Prostate gland (tissue), 2 donors: ENCODE results near the gene ABHD11. TPM values are rescaled to one million over a fixed set of nuclear protein-coding genes. Genes with fewer than 3 reads are reported as not detected.

Experiments
- DNase-seq: peaks from one replicate; pipeline ENCODE4 v3.0.0-alpha.2; 2019; ENCODE audit warnings: low spot score
- H3K27ac ChIP-seq, 2 donors: fragments of 200-600 bp; sonication (generic); 2 replicates each; pipeline ENCODE4 v1.5.1; 2017 to 2019
- H3K27me3 ChIP-seq: fragments of 200-600 bp; sonication (generic); replicated peaks from 2 replicates; pipeline ENCODE4 v1.5.1; 2019; ENCODE audit not compliant: insufficient read depth
- H3K36me3 ChIP-seq, 2 donors: fragments of 200-600 bp; sonication (generic); 1 replicate in 1 of 2; 2 replicates in 1 of 2; pipeline versions ENCODE4 v1.5.1 to v1.8.1; 2017 to 2019
- H3K4me1 ChIP-seq: fragments of 200-600 bp; sonication (generic); replicated peaks from 2 replicates; pipeline ENCODE4 v1.5.1; 2019
- H3K4me3 ChIP-seq, 2 donors: fragments of 200-600 bp; sonication (generic); 2 replicates each; pipeline ENCODE4 v1.5.1; 2017 to 2019
- H3K9me3 ChIP-seq: fragments of 200-600 bp; sonication (generic); 2 replicates; pipeline ENCODE4 v1.5.1; 2017
- CTCF ChIP-seq, 4 experiments: fragments of 200-600 bp in 2 of 4; fragments of 450-650 bp in 2 of 4; sonication (generic) in 2 of 4; IDR thresholded peaks; 1 replicate in 3 of 4; 2 replicates in 1 of 4; pipeline ENCODE4 v1.5.1; 2016 to 2019; ENCODE audit warnings: antibody characterized with exemption in 4 of 4, mild to moderate bottlenecking in 2 of 4, moderate library complexity in 2 of 4
- POLR2A ChIP-seq: fragments of 450-650 bp; IDR thresholded peaks from one replicate; pipeline ENCODE4 v1.6.1; 2016; ENCODE audit warnings: antibody characterized with exemption, mild to moderate bottlenecking
- POLR2AphosphoS5 ChIP-seq: sonication (generic); formaldehyde crosslinking; IDR thresholded peaks from one replicate; pipeline ENCODE4 v1.6.1; 2017; ENCODE audit warnings: antibody characterized with exemption
- whole genome bisulfite sequencing: methylation state at CpG from one replicate; pipeline ENCODE4 v1.1.5; 2018; 5-methylcytosine and 5-hydroxymethylcytosine counted together
- intact Hi-C: fragments of 100-400 bp; cut with DNase I; formaldehyde crosslinking; loops from one replicate; pipeline ENCODE4 v1.14.2; 2022
- total RNA-seq, 2 donors: library from RNA; depleted of rRNA; stranded (reverse); fragments of >200 nt; gene quantifications; one replicate each; pipeline ENCODE4 v1.1.0, GENCODE V29; 2016

The ABHD11 gene
- total RNA-seq, 2 donors from 2014 or later, result 55.2 to 87.8 TPM

DNA sequence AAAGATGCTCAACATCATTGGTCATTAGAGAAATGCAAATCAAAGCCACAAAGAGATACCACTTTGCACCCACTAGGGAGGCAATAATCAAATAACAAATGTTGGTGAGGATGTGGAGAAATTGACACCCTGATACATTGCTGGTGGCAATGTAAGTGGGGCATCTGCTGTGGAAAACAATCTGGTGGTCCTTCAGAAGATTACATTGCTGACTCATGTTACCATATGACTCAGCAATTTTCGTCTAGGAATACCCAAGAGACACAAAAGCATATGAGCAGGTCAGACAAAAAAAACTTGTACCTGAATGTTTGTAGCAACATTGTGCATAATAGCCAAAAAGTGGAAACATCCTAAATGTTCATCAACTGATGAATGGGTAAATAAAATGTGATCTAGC lies 36.3 kb upstream of the ABHD11 start:
- intact Hi-C loops, result no loop called here
- H3K36me3 ChIP-seq, result no peaks in the 10 kb centered on the region
- WGBS, result 44% methylated on average over 1 of the region's 1 CpG
- H3K27ac ChIP-seq, result no peak overlapping the region
- no peaks in the 10 kb centered on the region for H3K9me3 ChIP-seq
- no peak for DNase-seq
- no peaks in the 10 kb centered on the region for H3K4me1 ChIP-seq
- TF ChIP-seq CTCF (IDR thresholded peaks at IDR 0.05), result no peak
- no peak for TF ChIP-seq POLR2A
- no peak for TF ChIP-seq POLR2AphosphoS5
- no peak overlapping the region for H3K4me3 ChIP-seq
- H3K27me3 ChIP-seq, result no peaks in the 10 kb centered on the region

DNA sequence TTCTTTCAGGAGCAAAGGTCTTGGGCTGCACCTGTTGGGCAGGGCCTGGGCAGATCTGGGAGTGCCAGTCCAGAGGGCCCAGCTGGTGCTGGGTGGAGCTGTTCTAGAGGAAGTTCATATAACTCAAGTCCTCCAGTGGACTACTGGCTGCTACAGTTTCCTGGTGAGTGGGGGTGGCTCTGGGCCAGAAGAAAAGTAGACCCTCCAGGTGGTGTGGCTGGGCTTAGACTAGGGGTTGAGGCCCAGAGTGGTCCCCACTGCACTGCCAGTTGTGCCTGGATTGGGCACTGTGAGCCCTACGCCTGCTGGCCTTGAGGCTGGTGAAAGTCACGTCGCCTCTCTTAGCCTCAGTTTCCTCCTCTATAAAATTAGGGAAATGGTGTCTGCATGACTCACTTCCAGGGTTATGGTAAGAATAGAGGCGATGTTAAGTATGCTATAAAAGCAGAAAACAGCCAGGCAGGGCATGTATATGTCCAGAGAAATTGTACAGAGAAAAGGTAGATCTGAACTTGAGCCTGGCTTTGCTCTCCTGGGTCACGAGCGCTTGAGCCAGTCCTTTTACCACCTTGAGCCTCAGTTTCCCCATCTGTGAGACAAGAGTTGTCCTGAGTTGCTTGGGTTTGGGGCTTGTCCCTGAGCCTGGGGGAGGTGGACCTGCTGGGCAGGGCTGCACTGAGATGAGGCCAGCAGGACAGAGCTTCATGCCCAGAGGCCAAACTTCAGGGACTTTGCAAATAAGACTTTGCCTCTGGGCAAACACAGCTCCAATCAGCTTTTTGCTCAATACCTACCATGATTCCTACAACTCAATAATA lies 35.3 kb upstream of the ABHD11 start:
- no peak for DNase-seq
- H3K4me3 ChIP-seq, result no peak overlapping the region
- H3K36me3 ChIP-seq, result no peaks in the 10 kb centered on the region
- TF ChIP-seq POLR2A (no peak), CTCF (IDR thresholded peaks at IDR 0.05) (no peak)
- no peaks in the 10 kb centered on the region for H3K9me3 ChIP-seq
- no peak overlapping the region for H3K27ac ChIP-seq
- no peaks in the 10 kb centered on the region for H3K4me1 ChIP-seq
- WGBS, result 87% methylated on average over 6 of the region's 6 CpGs
- intact Hi-C loops, result no loop called here
- no peaks in the 10 kb centered on the region for H3K27me3 ChIP-seq

DNA sequence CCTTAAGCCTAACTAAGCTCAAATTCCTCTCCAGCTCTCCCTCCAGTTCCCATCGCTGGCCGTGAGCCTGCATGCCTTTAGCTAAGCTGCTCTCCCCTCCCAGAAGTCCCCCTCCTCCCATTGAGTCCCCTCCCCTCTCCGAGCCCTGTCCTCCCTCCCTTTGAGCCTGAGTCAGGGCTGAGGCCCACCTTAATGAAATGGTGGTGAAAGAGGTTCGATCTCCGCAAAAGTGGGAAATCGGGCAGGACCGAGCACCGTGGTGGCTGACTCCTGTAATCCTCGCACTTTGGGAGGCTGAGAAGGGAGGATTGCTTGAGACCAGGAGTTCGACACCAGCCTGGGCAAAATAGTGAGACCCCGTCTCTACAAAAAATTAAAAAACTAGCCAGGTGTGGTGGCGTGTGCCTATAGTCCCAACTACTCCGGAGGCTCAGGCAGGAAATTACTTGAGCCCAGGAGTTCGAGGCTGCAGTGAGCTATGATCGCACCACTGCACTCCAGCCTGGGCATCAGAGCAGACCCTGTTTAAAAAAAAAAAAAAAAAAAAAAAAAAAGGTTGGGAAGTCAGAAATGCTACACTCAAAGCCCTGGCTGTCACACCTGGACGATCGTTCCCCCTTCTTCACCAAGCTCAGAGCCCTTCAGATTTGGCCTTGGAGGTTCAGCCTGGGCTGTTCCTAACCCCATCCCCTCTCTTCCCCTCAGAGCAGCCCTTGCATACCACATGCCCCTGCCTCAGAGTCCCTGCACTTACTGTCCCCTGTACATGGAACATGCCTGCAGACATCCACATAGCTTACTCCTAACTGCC lies 32.5 kb upstream of the ABHD11 start:
- peak overlapping the region; percentile 34 to 42 for H3K4me3 ChIP-seq
- no peak for TF ChIP-seq POLR2A
- no peak for TF ChIP-seq CTCF (IDR thresholded peaks at IDR 0.05)
- no peak for TF ChIP-seq POLR2AphosphoS5
- WGBS, result 60% methylated on average over 17 of the region's 17 CpGs

DNA sequence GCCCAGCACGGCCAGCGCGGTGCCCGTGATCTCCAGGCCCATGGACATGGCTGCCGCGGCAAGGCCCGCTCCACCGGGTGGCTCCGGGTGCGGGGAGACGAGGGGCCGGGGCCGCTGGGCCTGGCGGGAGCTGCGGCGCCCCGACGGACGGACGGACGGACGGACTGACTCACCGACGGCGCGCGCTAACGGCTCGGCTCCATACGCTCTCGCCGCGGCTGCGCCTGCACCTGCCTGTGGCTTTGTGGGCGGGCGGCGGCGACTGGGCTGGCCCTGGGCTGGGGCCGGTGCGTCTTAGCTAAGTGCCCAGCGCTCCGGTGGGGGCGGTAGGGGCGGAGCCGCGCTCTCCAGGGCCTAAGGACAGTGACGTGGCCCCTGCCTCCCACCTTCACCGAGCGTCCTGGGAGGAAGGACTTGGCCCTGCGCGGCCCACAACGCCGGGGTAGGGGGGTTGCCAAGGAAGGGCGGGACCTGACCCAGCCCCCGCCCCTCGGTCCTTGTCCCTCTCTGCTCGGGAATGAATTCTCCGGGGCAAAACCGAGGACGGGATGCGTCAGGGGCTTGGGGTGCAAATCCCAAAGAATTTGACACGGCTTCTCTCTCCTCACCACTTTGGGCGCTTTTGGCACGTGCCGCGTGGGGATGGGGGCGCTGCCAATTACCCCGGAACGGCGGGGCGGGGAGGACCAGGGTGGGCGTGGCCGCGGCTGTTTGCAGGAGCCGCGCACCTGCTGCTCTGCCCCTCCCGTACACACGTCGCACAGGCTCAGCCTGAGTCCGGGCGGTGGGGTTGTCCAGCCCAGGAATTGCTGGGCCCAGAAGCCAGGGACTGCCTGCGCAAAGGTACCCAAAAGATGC lies 31.6 kb upstream of the ABHD11 start, which contains the start of gene CLDN3:
Gene CLDN3 (minus strand): TSS at position 269 of the 858 bp plus-strand sequence. CDS start 221 bp downstream, at position 48.
- no peaks in the 10 kb centered on the region for H3K36me3 ChIP-seq
- WGBS, result under 1% methylated on average over 42 of the region's 82 CpGs
- H3K27ac ChIP-seq, result peak within 1 kb of the TSS; percentile 78 to 80
- H3K9me3 ChIP-seq, result no peaks in the 10 kb centered on the region
- H3K4me1 ChIP-seq, result no peaks in the 10 kb centered on the region
- peak; percentile 83 for DNase-seq
- peak within 1 kb of the TSS; percentile 34 to 42 for H3K4me3 ChIP-seq
- intact Hi-C loops, result no loop called here
- TF ChIP-seq POLR2A (peak; percentile 54), CTCF (IDR thresholded peaks at IDR 0.05) (no peak), POLR2AphosphoS5 (peak; percentile 64)
- H3K27me3 ChIP-seq, result no peaks in the 10 kb centered on the region

More for the DNA sequence above, 32.5 kb upstream of the ABHD11 start:
- Histone ChIP-seq H3K9me3 (no peaks in the 10 kb centered on the region), H3K27ac (peak overlapping the region; percentile 78 to 80), H3K27me3 (no peaks in the 10 kb centered on the region), H3K36me3 (no peaks in the 10 kb centered on the region), H3K4me1 (no peaks in the 10 kb centered on the region)
- intact Hi-C loops, result no loop called here
- DNase-seq, result no peak
